Hypothalamus (tissue), 51 donors: Measurements from ENCODE around the gene DCUN1D4.

Experiments
- DNase-seq, 51 donors: peaks; one replicate each; lab custom pipeline; 2025; lab: John Stamatoyannopoulos, UW

The DCUN1D4 gene

DNA sequence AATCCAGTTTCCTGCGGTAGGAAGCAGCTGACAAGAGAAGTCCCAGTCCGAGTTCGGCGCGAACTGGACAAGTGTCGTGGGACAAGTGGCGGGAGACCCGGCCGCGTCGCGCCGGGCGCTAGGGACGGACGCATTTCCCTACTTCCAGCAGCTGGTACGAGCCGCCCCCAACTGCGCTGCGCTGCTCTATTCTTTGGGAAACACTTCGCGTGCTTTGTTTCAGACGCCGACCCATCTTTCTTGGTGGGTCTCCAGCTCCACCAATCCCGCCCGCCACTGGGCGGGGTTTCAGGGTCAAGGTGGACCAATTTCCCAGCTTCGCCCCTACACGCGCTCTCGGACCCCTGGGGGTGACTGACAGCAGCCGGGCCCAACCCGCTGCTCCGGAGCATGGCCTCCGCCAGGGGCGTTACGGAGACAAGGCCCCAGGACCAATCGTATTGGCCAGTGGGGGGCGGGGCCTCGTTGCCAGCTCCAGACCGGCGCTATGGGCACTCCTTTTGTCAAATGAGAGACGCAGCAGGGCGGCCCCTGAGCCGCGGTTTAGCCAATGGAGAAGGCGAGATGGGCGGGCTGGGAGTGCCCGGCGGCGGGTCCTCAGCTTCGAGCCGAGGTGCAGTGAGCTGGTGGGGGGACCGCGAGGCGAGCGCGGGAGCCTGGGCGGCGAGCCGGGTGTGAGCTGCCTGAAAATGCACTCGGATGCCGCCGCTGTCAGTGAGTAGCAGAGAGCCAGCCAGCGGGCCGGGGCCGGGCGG is at the start of gene DCUN1D4:
Gene DCUN1D4, plus strand, starts transcription at position 600 of the 755 bp plus-strand sequence. Its CDS starts 90 bp downstream, at position 690.
- peak; percentile 91 to 100 (median 99) for DNase-seq

DNA sequence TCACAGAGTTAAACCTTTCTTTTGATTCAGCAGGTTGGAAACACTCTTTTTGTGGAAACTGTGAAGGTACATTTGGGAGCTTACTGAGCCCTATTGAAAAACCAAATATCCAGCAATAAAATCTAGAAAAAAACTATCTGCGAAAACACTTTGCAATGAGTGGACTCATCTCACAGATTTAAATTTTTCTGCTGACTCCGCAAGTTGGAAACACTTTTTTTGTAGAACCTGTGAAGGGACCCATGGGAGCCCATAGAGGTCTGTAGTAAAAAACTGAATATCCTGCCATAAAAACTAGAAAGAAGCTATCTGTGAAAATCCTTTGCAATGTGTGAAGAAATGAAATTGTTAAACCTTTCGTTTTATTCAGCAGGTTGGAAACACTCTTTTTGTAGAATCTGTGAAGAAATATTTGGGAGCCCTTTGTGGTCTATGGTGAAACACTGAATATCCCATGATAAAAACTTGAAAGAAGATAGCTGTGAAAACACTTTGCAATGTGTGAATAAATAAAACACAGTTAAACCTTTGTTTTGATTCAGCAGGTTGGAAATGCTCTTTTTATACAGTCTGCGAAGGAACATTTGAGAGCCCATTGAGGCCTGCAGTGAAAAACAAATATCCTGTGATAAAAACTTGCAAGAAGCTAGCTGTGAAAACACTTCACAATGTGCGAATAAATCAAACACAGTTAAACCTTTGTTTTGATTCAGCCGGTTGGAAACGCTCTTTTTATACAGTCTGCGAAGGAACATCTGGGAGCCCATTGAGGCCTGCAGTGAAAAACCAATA is 22.3 kb upstream of the DCUN1D4 start:
- no peak for DNase-seq

DNA sequence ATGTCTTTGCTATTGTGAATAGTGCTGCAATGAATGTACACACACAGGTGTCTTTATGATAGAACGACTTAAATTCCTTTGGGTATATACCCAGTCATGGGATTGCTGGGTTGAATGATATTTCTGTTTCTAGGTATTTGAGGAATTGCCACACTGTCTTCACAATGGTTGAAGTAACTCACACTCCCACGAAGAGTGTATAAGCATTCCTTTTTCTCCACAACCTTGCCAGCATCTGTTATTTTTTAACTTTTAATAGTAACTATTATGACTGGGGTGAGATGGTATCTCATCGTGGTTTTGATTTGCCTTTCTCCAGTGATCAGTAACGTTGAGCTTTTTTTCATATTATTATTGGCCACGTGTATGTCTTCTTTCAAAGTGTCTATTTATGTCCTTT is 17.6 kb upstream of the DCUN1D4 start:
- DNase-seq: no peak

DNA sequence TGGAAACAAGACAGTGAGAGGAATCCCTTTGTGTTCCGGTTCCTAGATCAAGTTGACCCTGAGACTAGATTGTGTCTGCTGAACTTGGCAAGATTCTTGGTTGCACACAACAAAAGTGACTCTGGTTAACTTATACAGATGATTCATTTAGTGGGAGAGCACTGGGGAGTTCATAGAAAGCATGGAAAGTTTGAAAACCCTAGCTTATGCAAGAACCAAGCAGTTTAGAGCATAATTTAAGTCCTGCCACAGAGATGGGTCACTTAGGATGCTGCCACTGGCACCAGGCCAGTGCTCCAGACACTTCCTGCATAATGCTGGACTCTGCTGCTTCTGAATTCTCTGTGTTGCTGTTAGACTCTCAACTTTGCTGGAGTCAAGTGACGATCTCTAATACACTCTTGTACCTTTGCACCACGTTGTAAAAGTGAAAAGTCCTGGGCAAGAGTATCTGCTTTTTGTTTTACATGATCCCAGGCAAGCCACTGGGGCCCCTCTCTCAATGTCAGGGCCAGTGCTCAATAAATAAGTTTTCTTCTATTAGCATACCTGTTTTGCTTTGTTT is 12.7 kb upstream of the DCUN1D4 start:
- no peak for DNase-seq

DNA sequence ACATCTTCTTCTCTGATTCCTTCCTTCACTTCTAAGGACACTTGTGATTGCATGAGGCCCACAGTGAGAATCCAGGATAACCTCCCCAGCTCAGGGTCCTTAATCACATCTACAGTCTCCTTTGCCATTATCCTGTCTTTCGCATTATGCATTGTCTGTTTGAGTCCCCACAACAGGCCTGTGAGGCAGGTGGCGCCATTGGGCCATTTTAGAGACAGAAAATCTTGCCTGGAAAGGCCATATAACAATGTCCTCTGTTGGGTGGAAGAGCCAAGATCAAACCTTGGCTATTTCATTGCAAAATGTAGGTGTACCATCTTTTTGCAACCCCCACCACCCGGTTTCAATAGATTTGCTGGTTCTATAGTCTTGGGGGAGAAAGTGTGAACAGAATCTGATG is 11.8 kb upstream of the DCUN1D4 start:
- DNase-seq: peak in 29 of 51 donors; percentile 2 to 75 (median 28)

DNA sequence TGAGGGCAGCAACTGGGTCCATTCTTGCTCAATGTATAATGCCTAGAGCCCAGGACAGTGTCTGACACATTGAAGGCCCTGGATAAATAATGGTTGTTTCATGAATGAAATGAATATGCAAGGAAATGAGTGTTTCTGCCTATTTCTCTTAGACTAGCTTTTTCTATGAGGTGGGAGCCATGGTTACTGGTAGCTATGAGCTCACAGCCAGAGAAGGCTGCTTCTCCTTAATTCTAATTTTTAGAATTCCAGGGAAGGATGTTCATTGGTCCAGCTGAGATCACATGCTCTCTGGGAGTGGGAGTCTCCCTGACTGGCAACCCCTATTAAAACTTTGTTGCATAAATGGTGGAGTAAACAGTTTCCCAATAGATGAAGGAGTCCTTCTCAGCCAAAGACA is 9.7 kb upstream of the DCUN1D4 start:
- DNase-seq: no peak

DNA sequence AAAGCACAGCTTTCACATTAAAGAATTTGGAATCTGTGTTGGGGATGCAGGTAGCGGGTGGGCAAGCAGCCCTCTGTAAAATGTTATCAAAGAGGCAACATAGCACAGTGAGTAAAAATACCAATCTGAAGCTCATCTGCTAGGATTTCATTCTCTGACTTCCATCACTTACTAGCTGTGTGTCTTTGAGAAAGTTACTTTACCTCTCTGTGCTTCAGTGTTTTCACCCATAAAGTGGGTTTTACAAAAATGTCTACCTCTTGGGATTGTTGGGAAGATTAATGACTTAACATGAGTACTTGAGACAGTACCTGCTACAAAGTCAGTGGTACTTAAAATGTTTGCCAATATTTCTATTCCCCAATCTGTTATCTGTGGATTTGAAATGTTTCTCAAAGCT is 7.9 kb upstream of the DCUN1D4 start:
- no peak for DNase-seq

DNA sequence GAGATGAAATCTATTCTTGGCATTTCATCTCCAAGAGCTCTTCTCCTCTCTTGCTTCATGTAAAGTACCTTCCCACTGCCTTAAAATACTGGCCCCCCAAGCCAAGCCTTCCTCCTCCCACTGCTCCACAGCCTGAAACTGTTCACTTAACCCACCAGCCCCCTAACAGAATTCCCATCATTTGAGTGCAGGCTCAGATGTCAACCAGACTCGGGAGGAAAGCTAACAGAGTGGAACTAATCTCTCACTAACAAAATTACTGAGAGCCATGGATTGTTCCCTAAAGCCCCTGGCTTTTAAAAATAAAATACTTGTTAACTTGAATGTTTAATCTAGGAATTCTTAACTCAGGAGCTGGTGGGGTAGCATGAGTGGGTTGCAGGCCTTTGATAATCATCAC is 7.1 kb upstream of the DCUN1D4 start:
- DNase-seq: no peak

DNA sequence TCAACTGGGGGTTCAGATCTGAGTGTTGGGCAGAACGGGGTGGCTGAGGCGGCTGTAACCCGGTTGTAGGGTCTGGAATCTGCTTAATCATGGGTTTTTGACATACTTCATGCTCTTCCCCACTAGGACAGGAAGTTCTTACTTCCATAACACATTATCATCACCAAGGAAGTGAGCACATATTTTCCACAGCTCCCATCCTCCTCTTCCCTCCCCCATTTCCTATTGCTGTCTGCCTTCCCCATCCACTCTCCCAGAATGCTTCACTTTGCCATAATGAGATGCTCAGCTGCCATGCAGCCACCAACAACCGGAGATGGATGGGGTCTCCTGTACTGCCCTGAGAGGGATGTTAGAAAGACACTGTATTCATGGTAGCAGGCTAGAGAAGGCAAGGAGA is 6.4 kb upstream of the DCUN1D4 start:
- no peak for DNase-seq

DNA sequence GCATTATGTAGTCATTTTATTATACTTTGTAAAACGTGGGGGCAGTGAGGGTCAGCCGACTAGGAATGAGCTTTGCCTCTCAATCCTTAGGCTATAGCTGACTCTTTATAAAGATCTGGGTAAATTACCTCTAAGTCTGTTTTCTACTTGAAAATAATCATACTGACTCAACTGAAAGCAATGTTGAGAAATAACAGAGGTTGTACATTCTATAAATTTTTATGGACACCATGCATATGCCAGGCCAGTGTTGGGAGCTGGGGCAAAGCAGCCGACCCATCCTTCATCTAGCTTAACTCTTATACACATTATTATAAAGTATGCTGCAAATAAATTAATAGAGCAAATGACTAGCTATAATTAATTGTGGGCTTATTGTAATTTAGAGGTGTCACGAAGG is 2.2 kb upstream of the DCUN1D4 start:
- no peak for DNase-seq

DNA sequence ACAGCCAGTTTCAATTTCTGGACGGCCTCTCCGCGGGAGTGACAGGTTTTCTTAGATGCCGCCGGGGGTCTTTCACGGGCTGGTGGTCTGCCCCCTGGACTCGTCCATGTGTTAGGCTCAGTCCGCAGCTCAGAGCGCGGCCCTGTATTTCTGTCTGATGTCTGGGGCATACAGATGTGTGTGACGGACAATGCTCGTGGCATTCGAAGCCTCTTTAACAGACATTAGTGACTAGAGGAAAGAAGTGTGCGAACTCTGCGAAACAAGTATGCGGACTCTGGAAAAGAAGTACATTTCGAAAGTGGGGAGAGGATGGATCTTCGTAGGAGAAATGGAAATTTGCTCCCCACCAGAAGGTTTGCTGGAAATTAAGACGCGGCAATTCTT is 793 bp upstream of the DCUN1D4 start:
- DNase-seq: peak in 8 of 51 donors; percentile 10 to 53 (median 24)

DNA sequence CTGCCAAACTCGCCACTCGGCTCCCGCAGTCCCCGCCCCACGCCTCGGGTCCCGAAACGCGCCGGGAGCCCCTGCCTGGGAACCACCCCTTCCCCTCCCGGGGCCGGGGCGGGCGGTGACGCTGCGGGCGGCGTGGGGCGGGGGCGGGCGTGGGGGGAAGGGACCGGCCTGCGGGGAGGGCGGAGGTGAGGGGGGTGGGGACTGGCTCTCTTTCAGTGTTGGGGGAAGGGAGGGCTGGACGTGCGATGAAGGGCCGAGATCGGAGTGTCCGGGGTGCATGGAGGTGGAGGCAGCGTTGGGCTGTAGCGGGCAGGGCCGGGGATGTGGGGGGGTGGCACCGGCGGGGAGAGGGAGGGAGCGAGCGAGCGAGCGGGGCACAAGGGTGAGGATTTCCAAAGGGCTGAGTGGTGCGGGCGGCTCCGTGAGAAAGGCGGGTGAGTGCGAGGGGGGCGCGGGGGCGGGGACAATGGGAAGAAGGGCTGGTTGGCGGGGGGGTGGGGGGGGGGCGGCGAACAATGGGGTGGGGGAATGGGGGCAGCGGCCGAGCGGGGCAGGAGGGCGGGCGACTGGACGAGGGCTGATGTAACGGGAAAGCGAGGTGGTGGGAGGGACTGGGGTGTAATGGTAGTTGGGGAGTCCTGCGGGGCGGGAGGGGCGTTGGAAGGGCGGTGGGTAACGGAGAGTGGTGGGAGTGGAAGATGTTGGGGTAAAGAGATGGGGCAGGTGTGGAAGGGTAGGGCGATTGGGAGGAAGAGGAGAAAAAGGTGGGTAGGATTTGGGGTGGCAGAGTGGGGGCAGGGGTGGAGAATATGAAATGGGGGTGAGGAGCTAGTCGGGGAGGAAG is 578 bp downstream of the DCUN1D4 start:
- peak in 47 of 51 donors; percentile 16 to 95 (median 79) for DNase-seq

DNA sequence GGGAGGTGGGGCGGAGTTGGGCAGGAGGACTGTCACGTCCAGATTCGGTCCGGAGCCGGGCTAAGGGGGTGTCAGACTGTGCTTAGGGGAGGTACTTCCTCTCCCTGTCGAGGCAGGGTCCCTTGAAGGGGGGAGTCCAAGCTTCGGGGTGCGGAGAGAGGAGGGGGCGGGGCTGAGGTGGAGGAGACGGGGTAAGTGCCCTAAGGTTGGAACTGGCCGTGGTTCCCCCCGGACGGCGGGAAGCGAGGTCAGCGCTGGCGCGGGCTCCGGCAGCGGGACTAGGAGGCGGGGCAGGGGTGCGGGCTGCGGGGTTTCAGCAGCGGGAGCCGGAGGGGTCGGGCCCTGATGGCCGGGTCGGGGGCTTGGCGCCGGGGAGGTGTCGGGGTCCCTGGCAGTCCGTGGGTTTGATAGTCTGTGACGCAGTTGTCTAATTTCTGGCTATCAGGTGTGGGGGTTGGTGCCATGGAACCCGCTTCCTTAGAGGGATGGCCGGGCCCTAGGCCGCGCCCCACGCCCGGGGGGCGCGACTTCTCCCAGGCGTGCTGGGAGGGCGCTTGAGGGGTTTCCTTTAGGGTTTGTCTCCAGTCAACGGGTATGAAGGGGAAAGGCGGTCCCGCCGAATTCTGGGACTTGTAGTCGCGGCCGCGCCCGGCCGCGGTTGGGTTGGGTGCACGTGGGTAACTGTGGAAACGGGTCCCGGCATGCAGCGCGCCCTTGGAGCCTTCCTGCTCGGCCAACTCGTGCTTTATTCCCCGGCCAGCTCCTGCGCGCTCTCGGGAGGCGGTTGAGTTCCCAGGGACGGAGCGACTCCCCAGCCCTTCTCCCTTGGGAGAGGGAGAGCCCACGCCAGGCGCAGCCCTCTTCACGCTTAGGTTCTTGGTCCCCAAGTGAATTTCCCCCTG is 1.5 kb downstream of the DCUN1D4 start:
- peak; percentile 64 to 97 (median 92) for DNase-seq

DNA sequence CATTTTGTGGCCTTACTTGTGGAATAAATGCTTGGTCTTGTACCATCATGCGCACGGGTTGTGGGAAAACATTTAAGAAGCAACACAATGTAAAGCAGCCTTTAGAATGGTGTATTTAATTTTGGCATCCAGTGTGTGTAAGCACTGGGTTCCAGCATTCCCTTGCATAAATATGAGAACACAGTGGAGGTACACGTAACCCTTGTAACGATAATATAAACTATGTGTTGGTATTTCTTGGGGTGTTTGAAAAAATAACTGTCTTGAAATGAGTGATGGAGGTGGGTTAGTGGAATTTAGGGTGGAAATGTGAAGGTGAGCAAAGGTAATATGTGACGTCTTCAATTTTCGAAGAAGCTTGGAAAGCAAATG is 2.1 kb downstream of the DCUN1D4 start:
- no peak for DNase-seq

DNA sequence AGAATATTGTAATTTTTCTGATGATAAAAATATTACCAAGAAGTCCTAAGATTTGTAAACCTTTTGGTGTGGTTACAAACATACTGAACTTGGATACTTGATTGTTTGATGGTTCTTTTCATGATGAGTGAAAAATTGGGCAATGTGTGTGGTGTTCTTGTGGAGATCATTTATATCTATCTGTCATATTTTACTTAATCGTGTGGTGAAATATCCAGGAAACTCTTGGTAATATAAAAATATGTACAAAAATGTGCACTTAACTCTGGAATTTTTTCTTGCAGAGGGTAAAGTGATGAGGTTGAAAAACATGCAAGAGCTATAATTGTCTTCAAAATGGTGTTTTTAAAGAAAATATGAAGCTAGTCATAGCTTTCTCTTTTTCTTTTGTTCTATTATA is 2.8 kb downstream of the DCUN1D4 start:
- DNase-seq: no peak

DNA sequence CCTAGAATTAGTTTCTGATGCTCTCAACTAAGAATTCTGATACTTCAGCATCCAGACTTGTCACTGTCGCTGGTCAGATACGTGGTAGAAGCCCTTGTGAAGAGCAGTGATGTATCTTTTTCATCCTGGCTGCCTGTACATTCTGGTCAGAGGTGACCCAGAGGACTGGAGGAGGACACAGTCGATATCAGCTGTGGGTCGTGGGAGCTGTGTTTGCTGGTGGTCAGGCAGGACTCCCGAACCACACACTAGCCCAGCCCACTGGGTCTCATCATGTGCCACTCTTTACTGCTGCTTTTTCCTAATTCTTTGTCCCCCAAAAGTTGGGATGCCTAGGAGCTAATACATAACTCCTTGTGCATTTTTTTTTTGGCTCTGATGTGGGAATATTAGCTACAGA is 6.5 kb downstream of the DCUN1D4 start:
- no peak for DNase-seq

DNA sequence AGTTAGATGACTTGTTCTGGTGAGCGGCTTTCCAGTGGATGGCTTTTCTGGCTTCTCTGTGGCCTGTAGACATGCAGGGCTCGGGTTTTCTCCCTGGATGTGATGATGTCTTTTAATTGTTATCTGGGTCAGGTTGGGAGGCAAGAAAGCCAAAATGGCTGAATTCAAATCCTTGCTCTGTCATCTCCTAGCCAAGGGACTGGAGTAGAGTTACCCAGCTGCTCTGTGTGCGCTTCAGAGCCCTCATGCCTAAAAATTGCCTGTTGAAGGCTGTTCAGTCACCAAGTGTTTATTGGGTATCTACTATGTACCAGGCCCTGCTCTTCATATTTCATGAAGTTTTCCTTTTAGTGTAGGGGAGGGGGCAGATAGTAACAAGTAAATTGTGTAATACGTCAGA is 7.3 kb downstream of the DCUN1D4 start:
- no peak for DNase-seq

DNA sequence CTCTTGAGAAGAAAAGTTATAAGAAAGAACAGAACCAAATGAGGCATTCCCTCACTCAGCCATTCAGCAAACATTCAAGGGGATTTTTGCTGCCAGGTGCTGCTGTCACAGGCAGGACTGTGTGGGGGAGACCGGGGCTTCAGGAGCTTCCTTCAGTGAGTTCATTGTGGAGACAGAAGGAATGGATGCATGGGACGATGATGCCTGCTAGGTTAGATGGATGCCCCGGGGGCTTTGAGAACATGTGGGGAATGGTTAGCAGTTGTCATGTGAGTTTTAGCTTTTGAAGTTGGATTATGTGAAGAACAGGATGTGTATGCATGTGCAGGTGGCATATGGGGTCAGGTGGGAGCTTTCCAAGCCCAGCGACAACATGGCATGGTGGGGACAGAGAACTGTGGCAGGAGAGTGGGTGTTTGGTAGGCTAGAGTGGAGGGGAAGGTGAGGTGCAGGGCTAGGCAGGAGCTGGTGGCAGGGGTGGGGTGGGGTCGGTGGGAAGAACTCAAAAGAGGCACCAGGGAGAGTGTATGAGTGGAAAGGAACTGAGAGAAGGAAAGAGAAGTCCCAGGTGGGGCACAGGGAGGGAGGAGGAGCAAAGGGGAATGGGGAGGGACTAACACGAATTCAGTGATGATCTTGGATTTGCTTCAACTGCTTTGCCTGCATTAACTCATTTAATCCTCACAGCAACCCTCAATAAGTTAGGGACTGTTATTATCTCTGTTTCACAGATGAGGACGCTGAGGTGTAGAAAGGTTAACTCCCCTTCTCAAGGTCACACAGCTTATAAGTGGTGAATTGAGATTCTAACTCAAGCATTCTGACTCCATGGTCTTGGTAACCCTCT is 8.4 kb downstream of the DCUN1D4 start:
- DNase-seq: no peak

DNA sequence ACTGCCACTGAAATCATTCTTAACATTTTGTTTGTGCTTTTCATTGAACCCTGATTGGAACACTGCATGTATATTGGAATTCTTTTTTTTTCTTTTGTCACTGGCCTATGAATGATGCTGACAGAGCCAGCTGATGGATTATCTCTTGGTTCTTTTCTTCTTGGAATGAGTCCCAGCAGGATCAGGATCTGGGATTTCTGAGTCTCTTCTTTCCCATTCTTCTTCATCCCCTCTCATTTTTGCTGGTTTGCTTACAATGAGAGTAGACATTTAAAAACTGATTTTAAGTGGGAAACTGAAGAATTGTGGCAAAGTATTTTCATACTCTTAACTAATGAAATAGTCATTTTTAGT is 9.0 kb downstream of the DCUN1D4 start:
- no peak for DNase-seq
